GM12878 (cell line): ENCODE data around the gene CBARP. TPM values are rescaled to one million over a fixed set of nuclear protein-coding genes. Genes with fewer than 3 reads are reported as not detected.
A peak's percentile ranks its signal among the peaks of the same experiment; 100 is the strongest.

Source experiments
- ATAC-seq: fragments of 200-7000 bp; cut with Tn5 transposase; 3 replicates; pipeline ENCODE4 v1.9.1; 2020; ENCODE audit warnings: mild to moderate bottlenecking, moderate library complexity
- BruUV-seq: library from RNA; stranded (reverse); fragments of 400-500 nt; replicated peaks from 2 replicates; lab custom pipeline; 2021; lab: Mats Ljungman, UMichigan
- CTCF ChIA-PET: fragments of 300-600 bp; sonication (Branson Sonifier 250); formaldehyde crosslinking; extraction: SDS; loops from one replicate; lab custom pipeline; 2021; ENCODE audit warnings: inconsistent platforms; lab: Yijun Ruan, JAX
- POLR2A ChIA-PET: fragments of 350-600 bp; formaldehyde crosslinking; extraction: SDS; loops from one replicate; lab custom pipeline; 2021; ENCODE audit warnings: inconsistent platforms; lab: Charles Lee
- RAD21 ChIA-PET: fragments of 300-600 bp; sonication (Branson Sonifier 250); formaldehyde crosslinking; loops from one replicate; lab custom pipeline; 2023; ENCODE audit warnings: antibody characterized with exemption; ENCODE audit not compliant: unreplicated experiment; lab: Charles Lee
- SMC1A ChIA-PET: fragments of 300-600 bp; sonication (Branson Sonifier 250); formaldehyde crosslinking; loops from one replicate; lab custom pipeline; 2023; ENCODE audit not compliant: unreplicated experiment, uncharacterized antibody; lab: Charles Lee
- DNase-seq: peaks from one replicate; pipeline ENCODE4 v3.0.0-alpha.2; 2011; ENCODE audit warnings: low read depth, low spot score
- FAIRE-seq: peaks from 3 replicates; lab custom pipeline; 2011; peaks lifted over from hg19 to GRCh38; lab: Jason Lieb, UNC
- H2AFZ ChIP-seq: 2 replicates; pipeline ENCODE4 v1.6.0; 2011; ENCODE audit warnings: low read depth, low read length, control low read depth; ENCODE audit not compliant: control insufficient read depth
- H3K27ac ChIP-seq: 2 replicates; pipeline ENCODE4 v1.5.1; 2011; ENCODE audit warnings: control low read depth; ENCODE audit not compliant: control insufficient read depth, insufficient read depth
- H3K27me3 ChIP-seq, 2 experiments: replicated peaks in 1 of 2; 2 replicates each; pipeline versions ENCODE4 v1.6.0 to v1.6.1; 2011; ENCODE audit warnings: low read length in 1 of 2; ENCODE audit not compliant: control insufficient read depth in 2 of 2, insufficient read depth in 2 of 2
- H3K36me3 ChIP-seq, 2 experiments: 2 replicates each; pipeline ENCODE4 v1.5.1; 2011; ENCODE audit warnings: low read length in 1 of 2; ENCODE audit not compliant: control insufficient read depth in 2 of 2, insufficient read depth in 2 of 2
- H3K4me1 ChIP-seq: 2 replicates; pipeline ENCODE4 v1.6.1; 2011; ENCODE audit warnings: mild to moderate bottlenecking, low read length, moderate library complexity, mixed read lengths; ENCODE audit not compliant: control insufficient read depth, insufficient read depth
- H3K4me2 ChIP-seq: 2 replicates; pipeline ENCODE4 v1.6.0; 2011; ENCODE audit warnings: control low read depth; ENCODE audit not compliant: control insufficient read depth, insufficient read depth
- H3K4me3 ChIP-seq: fragments of 200-600 bp; sonication (generic); 2 replicates; pipeline ENCODE4 v1.5.1; 2016
- H3K79me2 ChIP-seq: 2 replicates; pipeline ENCODE4 v1.6.0; 2011; ENCODE audit warnings: low read length; ENCODE audit not compliant: control insufficient read depth, insufficient read depth
- H3K9ac ChIP-seq: 2 replicates; pipeline ENCODE4 v1.8.0; 2011; ENCODE audit warnings: low read length, control low read depth, mixed read lengths; ENCODE audit not compliant: control insufficient read depth, insufficient read depth
- H3K9me3 ChIP-seq: replicated peaks from 3 replicates; pipeline ENCODE4 v1.5.1; 2011; ENCODE audit warnings: mild to moderate bottlenecking, low read length; ENCODE audit not compliant: control insufficient read depth, insufficient read depth
- H4K20me1 ChIP-seq: 2 replicates; pipeline ENCODE4 v1.6.0; 2011; ENCODE audit not compliant: control insufficient read depth, insufficient read depth
- BHLHE40 ChIP-seq, 2 experiments: fragments of 450-650 bp in 1 of 2; IDR thresholded peaks; 2 replicates each; pipeline ENCODE4 v1.6.1; 2011 to 2017; ENCODE audit warnings: low read depth in 2 of 2, borderline replicate concordance in 1 of 2, improper control_type of control experiment in 1 of 2, low read length in 1 of 2, mild to moderate bottlenecking in 1 of 2
- IRF5 ChIP-seq: fragments of 450-650 bp; IDR thresholded peaks from 2 replicates; pipeline ENCODE4 v1.6.1; 2017; ENCODE audit warnings: borderline replicate concordance
- NFYA ChIP-seq: IDR thresholded peaks from 2 replicates; pipeline ENCODE4 v1.6.1; 2011; ENCODE audit warnings: low read depth, mild to moderate bottlenecking, low read length, improper control_type of control experiment, borderline replicate concordance
- NR2F1 ChIP-seq: fragments of 450-650 bp; conservative IDR thresholded peaks from 2 replicates; pipeline ENCODE4 v1.6.1; 2017; ENCODE audit warnings: mild to moderate bottlenecking
- SREBF2 ChIP-seq: IDR thresholded peaks from 2 replicates; pipeline ENCODE4 v1.6.1; 2012; ENCODE audit warnings: mild to moderate bottlenecking, low read length
- YY1 ChIP-seq: IDR thresholded peaks from 2 replicates; pipeline ENCODE4 v1.6.1; 2011; ENCODE audit warnings: low read depth, mild to moderate bottlenecking, low read length
- WGBS: methylation state at CpG from one replicate; pipeline ENCODE4 v1.1.6; 2016; ENCODE audit warnings: low lambda C conversion rate; ENCODE audit not compliant: insufficient replicate concordance, insufficient coverage; ENCODE audit errors: missing lambda C conversion rate; 5-methylcytosine and 5-hydroxymethylcytosine counted together
- in situ Hi-C: fragments of 300-500 bp; cut with MboI; formaldehyde crosslinking; loops from 9 replicates; pipeline ENCODE4 v1.14.3; 2018; ENCODE audit warnings: mixed read lengths
- intact Hi-C: fragments of 100-400 bp; cut with micrococcal nuclease; formaldehyde crosslinking; loops from one replicate; pipeline ENCODE4 v1.14.2; 2022; ENCODE audit not compliant: unreplicated experiment
- polyA plus RNA-seq, 11 experiments: library from polyadenylated mRNA; depleted of rRNA in 4 of 11; unstranded in 6 of 11; stranded (reverse) in 5 of 11; fragments of >200 nt; fragmentation: Nextera tagmentation in 4 of 11; fragmentation: Illumina TruSeq in 1 of 11; extraction: Ambion mirVana in 4 of 11; extraction: Trizol in 1 of 11; gene quantifications; 1 replicate in 1 of 11; 2 replicates in 10 of 11; pipeline versions ENCODE4 v1.2.1 to v1.2.3, GENCODE V29; 2011 to 2016; ENCODE audit warnings: inconsistent platforms in 2 of 11, missing spikeins in 2 of 11, low read depth in 1 of 11
- total RNA-seq, 4 experiments: library from RNA; depleted of rRNA in 3 of 4; stranded (reverse); fragments of >200 nt in 3 of 4; fragmentation: Illumina TruSeq in 1 of 4; extraction: Trizol in 1 of 4; gene quantifications; 2 replicates each; pipeline versions ENCODE4 v1.2.1 to v1.2.3, GENCODE V29; 2013 to 2021

Gene CBARP
- total and polyA plus RNA-seq, 10 of the 15 experiments (the other 5 are each of a cell fraction or from before 2014, with no cell fraction given) = 0.04 to 0.59 (median 0.18) TPM; not detected in 3

- in situ Hi-C loops = no loop called here
- SMC1A ChIA-PET = interaction anchor here (1.7 kb wide), 1 partner anchor 76 kb away, joined by 4 read pairs; no protein-coding TSS in a partner anchor
These were observed 48.4 kb downstream of the CBARP start for GRCh38 chr19:1189419-1189818.

More at GRCh38 chr19:1189419-1189818, 48.4 kb downstream of the CBARP start:
- peak; percentile 59 for ATAC-seq
- no peaks in the 10 kb centered on the region for H3K9me3 ChIP-seq
- 56% methylated on average over 9 of the region's 9 CpGs for WGBS
- CTCF ChIA-PET = interaction anchor here (1.0 kb wide), 1 partner anchor 76 kb away, joined by 4 read pairs; no protein-coding TSS in a partner anchor
- no peak overlapping the region for H3K27ac ChIP-seq
- RAD21 ChIA-PET = interaction anchor here (1.6 kb wide), 1 partner anchor 52 kb away, joined by 4 read pairs; the partner anchor contains the start of gene ATP5F1D
- FAIRE-seq = peak; percentile 38
- DNase-seq = no peak
- POLR2A ChIA-PET = no interaction called here
- H3K4me1 ChIP-seq = peaks cover 17% of the 10 kb centered on the region
- no peaks in the 10 kb centered on the region for H3K36me3 ChIP-seq
- no peak overlapping the region for H3K9ac ChIP-seq
- TF ChIP-seq NFYA = no peak
- no peak for TF ChIP-seq SREBF2
- peak in 1 of 2 experiments; percentile 38; a peak in 1 of 4 replicates for TF ChIP-seq BHLHE40 (IDR thresholded peaks at IDR 0.05; ENCODE audit: borderline replicate concordance in 1 of 2, low read depth in 2 of 2, low read length in 1 of 2)
- 0 out of 2 replicates have a peak, but pooled peaks have one; percentile 31 for TF ChIP-seq YY1
- no peak for TF ChIP-seq IRF5
- TF ChIP-seq NR2F1 = 0 out of 2 replicates have a peak, but pooled peaks have one; percentile 14
- H3K27me3 ChIP-seq = no peaks in the 10 kb centered on the region
- no peak overlapping the region for H3K4me2 ChIP-seq
- no peaks in the 10 kb centered on the region for H4K20me1 ChIP-seq
- H3K79me2 ChIP-seq = no peaks in the 10 kb centered on the region
- no TSS peak for BruUV-seq
- H2AFZ ChIP-seq = no peak overlapping the region; the same call in 1 of the 2 replicates
- intact Hi-C loops = no loop called here
- no peak overlapping the region for H3K4me3 ChIP-seq
